HCT116 (cell line): ENCODE measurements around the gene ANKRD60. TPM values are rescaled to one million over a fixed set of nuclear protein-coding genes. Genes with fewer than 3 reads are reported as not detected.

Experiments
- ATAC-seq: fragments of 200-7000 bp; cut with Tn5 transposase; 2 replicates; pipeline ENCODE4 v1.9.1; 2020; ENCODE audit warnings: mild to moderate bottlenecking, moderate library complexity
- BruUV-seq: library from RNA; stranded (reverse); fragments of 400-500 nt; replicated peaks from 2 replicates; lab custom pipeline; 2021; lab: Mats Ljungman, UMichigan
- CTCF ChIA-PET: fragments of 300-600 bp; sonication (Branson Sonifier 250); formaldehyde crosslinking; loops from one replicate; lab custom pipeline; 2021; ENCODE audit warnings: antibody characterized with exemption; lab: Charles Lee
- POLR2A ChIA-PET: fragments of 300-600, 350-600 bp; sonication (Branson Sonifier 250); formaldehyde crosslinking; loops from one replicate; lab custom pipeline; 2021; ENCODE audit warnings: antibody characterized with exemption; lab: Charles Lee
- RAD21 ChIA-PET, 2 experiments: fragments of 300-600 bp; sonication (Branson Sonifier 250); formaldehyde crosslinking; loops; one replicate each; lab custom pipeline; 2023; ENCODE audit warnings: low total read pairs in 2 of 2; ENCODE audit not compliant: uncharacterized antibody in 2 of 2, unreplicated experiment in 2 of 2, low non-redundant PET in 1 of 2; lab: Charles Lee
- DNase-seq: peaks from one replicate; pipeline ENCODE4 v3.0.0-alpha.2; 2010; ENCODE audit warnings: low read depth, low spot score
- H2AFZ ChIP-seq: fragments of 200-600 bp; shearing (Covaris generic), sonication (generic); 2 replicates; pipeline ENCODE4 v1.6.1; 2017; ENCODE audit warnings: low read depth, mixed run types, mixed read lengths, antibody characterized with exemption, low read length; ENCODE audit not compliant: poor library complexity, severe bottlenecking
- H3K27ac ChIP-seq: 2 replicates; pipeline ENCODE4 v1.5.1; 2012; ENCODE audit warnings: low read depth, low read length
- H3K27me3 ChIP-seq: fragments of 200-600 bp; sonication (generic); 2 replicates; pipeline ENCODE4 v1.6.1; 2016; ENCODE audit warnings: mixed run types, low read length, mixed read lengths; ENCODE audit not compliant: insufficient read depth
- H3K36me3 ChIP-seq, 2 experiments: fragments of 200-500 bp in 1 of 2; fragments of 200-600 bp in 1 of 2; sonication (Bioruptor generic) in 1 of 2; sonication (generic) in 1 of 2; 2 replicates each; pipeline versions ENCODE4 v1.5.1 to v1.6.1; 2014 to 2016; ENCODE audit warnings: low read length in 2 of 2, inconsistent platforms in 1 of 2, mixed read lengths in 1 of 2, mixed run types in 1 of 2; ENCODE audit not compliant: insufficient read depth in 2 of 2, control insufficient read depth in 1 of 2
- H3K4me1 ChIP-seq, 2 experiments: fragments of 200-600 bp in 1 of 2; sonication (generic) in 1 of 2; 2 replicates each; pipeline versions ENCODE4 v1.5.1 to v1.6.1; 2012 to 2017; ENCODE audit warnings: low read length in 2 of 2, inconsistent platforms in 1 of 2, mild to moderate bottlenecking in 1 of 2, mixed read lengths in 1 of 2, mixed run types in 1 of 2, moderate library complexity in 1 of 2; ENCODE audit not compliant: insufficient read depth in 2 of 2, control insufficient read depth in 1 of 2
- H3K4me2 ChIP-seq: fragments of 200-600 bp; sonication (generic); 2 replicates; pipeline ENCODE4 v1.6.1; 2017; ENCODE audit warnings: mixed run types, low read length, mixed read lengths
- H3K4me3 ChIP-seq, 2 experiments: fragments of 200-600 bp in 1 of 2; sonication (generic) in 1 of 2; replicated peaks in 1 of 2; 2 replicates each; pipeline ENCODE4 v1.5.1; 2011 to 2016; ENCODE audit warnings: low read length in 2 of 2, control low read depth in 1 of 2, low read depth in 1 of 2, mild to moderate bottlenecking in 1 of 2, mixed read lengths in 1 of 2, mixed run types in 1 of 2
- H3K79me2 ChIP-seq: fragments of 200-600 bp; sonication (generic); 2 replicates; pipeline ENCODE4 v1.6.1; 2017; ENCODE audit warnings: mild to moderate bottlenecking, mixed run types, low read length, moderate library complexity, mixed read lengths; ENCODE audit not compliant: insufficient read depth
- H3K9ac ChIP-seq: fragments of 200-600 bp; sonication (generic); 2 replicates; pipeline ENCODE4 v1.6.1; 2016; ENCODE audit warnings: low read length, mixed read lengths
- H3K9me2 ChIP-seq: fragments of 200-600 bp; sonication (generic), shearing (Covaris generic); 2 replicates; pipeline ENCODE4 v1.6.1; 2017; ENCODE audit warnings: mixed run types, mild to moderate bottlenecking, moderate library complexity; ENCODE audit not compliant: insufficient read depth
- H3K9me3 ChIP-seq, 2 experiments: fragments of 200-500 bp in 1 of 2; fragments of 200-600 bp in 1 of 2; sonication (Bioruptor generic) in 1 of 2; sonication (generic) in 1 of 2; 2 replicates each; pipeline ENCODE4 v1.6.1; 2014 to 2017; ENCODE audit warnings: low read length in 2 of 2, mixed read lengths in 2 of 2, inconsistent platforms in 1 of 2, low read depth in 1 of 2, mild to moderate bottlenecking in 1 of 2, mixed run types in 1 of 2, moderate library complexity in 1 of 2; ENCODE audit not compliant: control insufficient read depth in 1 of 2, insufficient read depth in 1 of 2
- H4K20me1 ChIP-seq: fragments of 200-600 bp; sonication (generic), shearing (Covaris generic); 2 replicates; pipeline ENCODE4 v1.6.1; 2017; ENCODE audit warnings: mixed run types, mild to moderate bottlenecking, moderate library complexity; ENCODE audit not compliant: insufficient read depth
- ATF3 ChIP-seq: IDR thresholded peaks from 2 replicates; pipeline ENCODE4 v1.6.1; 2012
- CBX3 ChIP-seq: IDR thresholded peaks from 2 replicates; pipeline ENCODE4 v1.6.1; 2012; ENCODE audit warnings: low read depth
- CEBPB ChIP-seq: IDR thresholded peaks from 2 replicates; pipeline ENCODE4 v1.6.1; 2012; ENCODE audit warnings: low read depth
- EGR1 ChIP-seq: IDR thresholded peaks from 2 replicates; pipeline ENCODE4 v1.6.1; 2012; ENCODE audit warnings: low read depth
- EZH2 ChIP-seq: fragments of 200-600 bp; sonication (generic); IDR thresholded peaks from 2 replicates; pipeline ENCODE4 v1.6.1; 2017; ENCODE audit warnings: antibody characterized with exemption, mixed run types
- EZH2phosphoT487 ChIP-seq: fragments of 200-600 bp; IDR thresholded peaks from 2 replicates; pipeline ENCODE4 v1.6.1; 2018; ENCODE audit warnings: antibody characterized with exemption, borderline replicate concordance
- FOSL1 ChIP-seq: IDR thresholded peaks from 2 replicates; pipeline ENCODE4 v1.6.1; 2012; ENCODE audit warnings: low read depth
- JUND ChIP-seq: IDR thresholded peaks from 2 replicates; pipeline ENCODE4 v1.6.1; 2012
- MAX ChIP-seq: IDR thresholded peaks from 2 replicates; pipeline ENCODE4 v1.6.1; 2012
- POLR2A ChIP-seq: IDR thresholded peaks from 2 replicates; pipeline ENCODE4 v1.7.0; 2011; ENCODE audit warnings: borderline replicate concordance; ENCODE audit not compliant: insufficient read depth, insufficient read length; ENCODE audit errors: extremely low read depth
- POLR2AphosphoS5 ChIP-seq: IDR thresholded peaks from 2 replicates; pipeline ENCODE4 v1.6.1; 2011; ENCODE audit warnings: mild to moderate bottlenecking, low read depth, low read length, moderate library complexity
- RAD21 ChIP-seq: IDR thresholded peaks from 2 replicates; pipeline ENCODE4 v1.6.1; 2012; ENCODE audit warnings: low read depth, mild to moderate bottlenecking
- SIN3A ChIP-seq: IDR thresholded peaks from 2 replicates; pipeline ENCODE4 v1.6.1; 2012; ENCODE audit warnings: low read depth
- SP1 ChIP-seq: IDR thresholded peaks from 2 replicates; pipeline ENCODE4 v1.6.1; 2012; ENCODE audit warnings: low read depth
- SRF ChIP-seq: IDR thresholded peaks from 2 replicates; pipeline ENCODE4 v1.6.1; 2012; ENCODE audit warnings: low read depth
- YY1 ChIP-seq: IDR thresholded peaks from 2 replicates; pipeline ENCODE4 v1.6.1; 2011; ENCODE audit warnings: low read length, low read depth, moderate library complexity, mild to moderate bottlenecking; ENCODE audit not compliant: insufficient replicate concordance; ENCODE audit errors: extremely low read depth
- ZFX ChIP-seq: fragments of 450-650 bp; IDR thresholded peaks from 2 replicates; pipeline ENCODE4 v1.6.1; 2017
- intact Hi-C: fragments of 100-400 bp; cut with micrococcal nuclease; formaldehyde crosslinking; loops from 2 replicates; pipeline ENCODE4 v1.10.0; 2022
- total RNA-seq: library from RNA; stranded (reverse); gene quantifications from one replicate; pipeline ENCODE4 v1.2.1, GENCODE V29; 2021; ENCODE audit not compliant: unreplicated experiment
- TF ChIP-seq, protein P1 (sequence below): IDR thresholded peaks from 2 replicates; pipeline ENCODE4 v1.6.1; 2011; ENCODE audit warnings: mild to moderate bottlenecking, low read length, moderate library complexity; ENCODE audit not compliant: insufficient replicate concordance; ENCODE audit errors: extremely low read depth
- TF ChIP-seq, protein P2 (sequence below): IDR thresholded peaks from 2 replicates; pipeline ENCODE4 v1.6.1; 2012; ENCODE audit warnings: low read depth
- TF ChIP-seq, protein P3 (sequence below), 3 experiments: fragments of 200-600 bp in 1 of 3; sonication (generic) in 1 of 3; IDR thresholded peaks in 2 of 3; conservative IDR thresholded peaks in 1 of 3; 2 replicates each; pipeline ENCODE4 v1.5.1; 2012 to 2017; ENCODE audit warnings: low read depth in 2 of 3, low read length in 2 of 3, antibody characterized with exemption in 1 of 3, borderline replicate concordance in 1 of 3, control low read depth in 1 of 3, mild to moderate bottlenecking in 1 of 3, mixed read lengths in 1 of 3, mixed run types in 1 of 3, moderate library complexity in 1 of 3; ENCODE audit not compliant: insufficient read depth in 1 of 3

ANKRD60 gene
- total RNA-seq, 1 experiment from 2014 or later = not detected

DNA sequence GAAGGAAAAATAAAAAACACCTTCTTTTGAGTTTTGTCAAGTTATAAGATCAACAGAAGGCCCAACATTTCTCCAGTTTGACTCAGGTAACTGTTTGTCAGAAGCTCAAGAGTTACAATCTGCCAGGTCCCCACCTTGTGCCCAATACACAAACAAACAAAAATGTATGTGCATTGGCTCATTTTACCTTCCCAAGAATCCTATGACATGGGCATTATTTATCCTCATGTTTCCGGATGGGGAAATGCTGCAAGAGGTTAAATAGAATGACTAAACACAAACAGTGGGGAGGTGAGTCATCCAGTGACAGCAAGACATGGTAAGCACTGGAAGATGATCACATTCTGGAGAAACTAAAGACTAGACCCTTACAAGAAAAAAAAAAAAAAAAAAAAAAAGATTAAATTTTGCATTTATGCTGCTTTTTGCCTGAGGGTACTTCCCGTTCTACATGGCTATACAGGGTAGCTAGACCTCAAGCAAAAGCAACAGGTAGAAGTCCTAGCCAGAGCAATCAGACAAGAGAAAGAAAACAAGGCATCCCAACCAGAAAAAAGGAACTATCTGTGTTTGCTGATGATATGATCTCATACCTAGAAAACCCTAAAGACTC lies 23.6 kb upstream of the ANKRD60 start:
- DNase-seq (peak; percentile 80), ATAC-seq (peak; percentile 87)
- ChIA-PET RAD21 (interaction anchor here in 1 of 2 experiments (0.7 kb wide), 1 partner anchor 1185 kb away, joined by 3 read pairs; no protein-coding TSS in a partner anchor), CTCF (no interaction called here), POLR2A (no interaction called here)
- H3K27me3 ChIP-seq = no peaks in the 10 kb centered on the region
- H3K36me3 ChIP-seq = no peaks in the 10 kb centered on the region
- no peaks in the 10 kb centered on the region for H3K9me2 ChIP-seq
- peak overlapping the region; percentile 56 for H3K4me2 ChIP-seq
- H3K4me1 ChIP-seq = peaks cover 14 to 19% of the 10 kb centered on the region in 2 experiments
- H3K4me3 ChIP-seq = no peak overlapping the region
- peak overlapping the region; percentile 27; the same call in 1 of the 2 replicates for H3K27ac ChIP-seq
- intact Hi-C loops = no loop called here
- no peaks in the 10 kb centered on the region for H3K9me3 ChIP-seq
- no peaks in the 10 kb centered on the region for H3K79me2 ChIP-seq
- H4K20me1 ChIP-seq = no peaks in the 10 kb centered on the region
- no peak overlapping the region for H3K9ac ChIP-seq
- no TSS peak for BruUV-seq
- no peak overlapping the region for H2AFZ ChIP-seq
- TF ChIP-seq, protein P1, sequence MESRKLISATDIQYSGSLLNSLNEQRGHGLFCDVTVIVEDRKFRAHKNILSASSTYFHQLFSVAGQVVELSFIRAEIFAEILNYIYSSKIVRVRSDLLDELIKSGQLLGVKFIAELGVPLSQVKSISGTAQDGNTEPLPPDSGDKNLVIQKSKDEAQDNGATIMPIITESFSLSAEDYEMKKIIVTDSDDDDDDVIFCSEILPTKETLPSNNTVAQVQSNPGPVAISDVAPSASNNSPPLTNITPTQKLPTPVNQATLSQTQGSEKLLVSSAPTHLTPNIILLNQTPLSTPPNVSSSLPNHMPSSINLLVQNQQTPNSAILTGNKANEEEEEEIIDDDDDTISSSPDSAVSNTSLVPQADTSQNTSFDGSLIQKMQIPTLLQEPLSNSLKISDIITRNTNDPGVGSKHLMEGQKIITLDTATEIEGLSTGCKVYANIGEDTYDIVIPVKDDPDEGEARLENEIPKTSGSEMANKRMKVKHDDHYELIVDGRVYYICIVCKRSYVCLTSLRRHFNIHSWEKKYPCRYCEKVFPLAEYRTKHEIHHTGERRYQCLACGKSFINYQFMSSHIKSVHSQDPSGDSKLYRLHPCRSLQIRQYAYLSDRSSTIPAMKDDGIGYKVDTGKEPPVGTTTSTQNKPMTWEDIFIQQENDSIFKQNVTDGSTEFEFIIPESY = peak; percentile 21
- no peak for TF ChIP-seq ZFX
- TF ChIP-seq FOSL1 = peak; percentile 93
- TF ChIP-seq ATF3 = peak; percentile 66; the same call in 1 of the 2 replicates
- TF ChIP-seq SP1 = peak; percentile 79
- TF ChIP-seq CEBPB = peak; percentile 92
- TF ChIP-seq SRF = peak; percentile 53; the same call in 1 of the 2 replicates
- no peak; the same call in 1 of the 2 replicates for TF ChIP-seq POLR2AphosphoS5
- peak; percentile 92 for TF ChIP-seq JUND
- TF ChIP-seq, protein P2, sequence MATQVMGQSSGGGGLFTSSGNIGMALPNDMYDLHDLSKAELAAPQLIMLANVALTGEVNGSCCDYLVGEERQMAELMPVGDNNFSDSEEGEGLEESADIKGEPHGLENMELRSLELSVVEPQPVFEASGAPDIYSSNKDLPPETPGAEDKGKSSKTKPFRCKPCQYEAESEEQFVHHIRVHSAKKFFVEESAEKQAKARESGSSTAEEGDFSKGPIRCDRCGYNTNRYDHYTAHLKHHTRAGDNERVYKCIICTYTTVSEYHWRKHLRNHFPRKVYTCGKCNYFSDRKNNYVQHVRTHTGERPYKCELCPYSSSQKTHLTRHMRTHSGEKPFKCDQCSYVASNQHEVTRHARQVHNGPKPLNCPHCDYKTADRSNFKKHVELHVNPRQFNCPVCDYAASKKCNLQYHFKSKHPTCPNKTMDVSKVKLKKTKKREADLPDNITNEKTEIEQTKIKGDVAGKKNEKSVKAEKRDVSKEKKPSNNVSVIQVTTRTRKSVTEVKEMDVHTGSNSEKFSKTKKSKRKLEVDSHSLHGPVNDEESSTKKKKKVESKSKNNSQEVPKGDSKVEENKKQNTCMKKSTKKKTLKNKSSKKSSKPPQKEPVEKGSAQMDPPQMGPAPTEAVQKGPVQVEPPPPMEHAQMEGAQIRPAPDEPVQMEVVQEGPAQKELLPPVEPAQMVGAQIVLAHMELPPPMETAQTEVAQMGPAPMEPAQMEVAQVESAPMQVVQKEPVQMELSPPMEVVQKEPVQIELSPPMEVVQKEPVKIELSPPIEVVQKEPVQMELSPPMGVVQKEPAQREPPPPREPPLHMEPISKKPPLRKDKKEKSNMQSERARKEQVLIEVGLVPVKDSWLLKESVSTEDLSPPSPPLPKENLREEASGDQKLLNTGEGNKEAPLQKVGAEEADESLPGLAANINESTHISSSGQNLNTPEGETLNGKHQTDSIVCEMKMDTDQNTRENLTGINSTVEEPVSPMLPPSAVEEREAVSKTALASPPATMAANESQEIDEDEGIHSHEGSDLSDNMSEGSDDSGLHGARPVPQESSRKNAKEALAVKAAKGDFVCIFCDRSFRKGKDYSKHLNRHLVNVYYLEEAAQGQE = no peak
- TF ChIP-seq EZH2 = no peak
- TF ChIP-seq, protein P3, sequence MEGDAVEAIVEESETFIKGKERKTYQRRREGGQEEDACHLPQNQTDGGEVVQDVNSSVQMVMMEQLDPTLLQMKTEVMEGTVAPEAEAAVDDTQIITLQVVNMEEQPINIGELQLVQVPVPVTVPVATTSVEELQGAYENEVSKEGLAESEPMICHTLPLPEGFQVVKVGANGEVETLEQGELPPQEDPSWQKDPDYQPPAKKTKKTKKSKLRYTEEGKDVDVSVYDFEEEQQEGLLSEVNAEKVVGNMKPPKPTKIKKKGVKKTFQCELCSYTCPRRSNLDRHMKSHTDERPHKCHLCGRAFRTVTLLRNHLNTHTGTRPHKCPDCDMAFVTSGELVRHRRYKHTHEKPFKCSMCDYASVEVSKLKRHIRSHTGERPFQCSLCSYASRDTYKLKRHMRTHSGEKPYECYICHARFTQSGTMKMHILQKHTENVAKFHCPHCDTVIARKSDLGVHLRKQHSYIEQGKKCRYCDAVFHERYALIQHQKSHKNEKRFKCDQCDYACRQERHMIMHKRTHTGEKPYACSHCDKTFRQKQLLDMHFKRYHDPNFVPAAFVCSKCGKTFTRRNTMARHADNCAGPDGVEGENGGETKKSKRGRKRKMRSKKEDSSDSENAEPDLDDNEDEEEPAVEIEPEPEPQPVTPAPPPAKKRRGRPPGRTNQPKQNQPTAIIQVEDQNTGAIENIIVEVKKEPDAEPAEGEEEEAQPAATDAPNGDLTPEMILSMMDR (IDR thresholded peaks at IDR 0.05 in 2 of 3, conservative IDR thresholded peaks at IDR 0.05 in 1 of 3; ENCODE audit: borderline replicate concordance in 1 of 3, insufficient read depth in 1 of 3, low read depth in 2 of 3, low read length in 2 of 3) = 0 out of 6 replicates have a peak, but pooled peaks of 1 of the 3 experiments have one; percentile 2
- TF ChIP-seq SIN3A = peak; percentile 67; the same call in 1 of the 2 replicates
- TF ChIP-seq MAX = peak; percentile 67
- TF ChIP-seq EZH2phosphoT487 = no peak
- peak; percentile 85 for TF ChIP-seq CBX3
- TF ChIP-seq POLR2A = no peak
- no peak for TF ChIP-seq EGR1
- peak; percentile 18; the same call in 1 of the 2 replicates for TF ChIP-seq RAD21
- peak; percentile 16 for TF ChIP-seq YY1
